Limb (tissue), 2 donors: ENCODE data around the gene SERPINB2.
"Not testable (repeated sequence)": the region's sequence is repeated elsewhere in the genome, so short reads cannot be mapped to it uniquely, and the experiment has no call there.

Source experiments
- DNase-seq, 2 donors: peaks; one replicate each; pipeline ENCODE4 v3.0.0-alpha.2; 2016; ENCODE audit errors: extremely low spot score in 2 of 2

The SERPINB2 gene

GRCh38 chr18:63888470-63889190, 1.1 kb downstream of the SERPINB2 start:
- DNase-seq = no peak

- no peak for DNase-seq
These were observed 2.1 kb downstream of the SERPINB2 start for GRCh38 chr18:63889626-63890025.

GRCh38 chr18:63890237-63890949, 2.9 kb downstream of the SERPINB2 start:
- DNase-seq = no peak

- no peak for DNase-seq
These were observed 3.4 kb downstream of the SERPINB2 start for GRCh38 chr18:63890950-63891304.

- DNase-seq = no peak
These were observed 5.1 kb downstream of the SERPINB2 start for GRCh38 chr18:63892566-63892965.

- DNase-seq = no peak
These were observed 6.7 kb downstream of the SERPINB2 start for GRCh38 chr18:63894106-63894772.

- no peak for DNase-seq
These were observed 7.7 kb downstream of the SERPINB2 start for GRCh38 chr18:63895190-63895589.

- DNase-seq = no peak
These were observed 9.6 kb downstream of the SERPINB2 start for GRCh38 chr18:63897072-63897471.

- DNase-seq = no peak
These were observed 11.7 kb downstream of the SERPINB2 start for GRCh38 chr18:63899206-63899605.

- no peak for DNase-seq
These were observed 16.5 kb downstream of the SERPINB2 start for GRCh38 chr18:63903851-63904570.

GRCh38 chr18:63904694-63905093, 17.2 kb downstream of the SERPINB2 start:
- DNase-seq = no peak

GRCh38 chr18:63905361-63905760, 17.9 kb downstream of the SERPINB2 start:
- no peak for DNase-seq

- no peak for DNase-seq
These were observed 18.6 kb downstream of the SERPINB2 start for GRCh38 chr18:63906056-63906455.

GRCh38 chr18:63907664-63908063, 20.2 kb downstream of the SERPINB2 start, which contains the start of gene SERPINB10:
Gene SERPINB10, plus strand, starts transcription at chr18:63907958. Its CDS starts 7,553 bp downstream, at chr18:63915511.
- DNase-seq = no peak

GRCh38 chr18:63908858-63909257, 21.4 kb downstream of the SERPINB2 start:
- DNase-seq = no peak

- DNase-seq = no peak
These were observed 22.4 kb downstream of the SERPINB2 start for GRCh38 chr18:63909870-63910269.

GRCh38 chr18:63917817-63918216, 30.3 kb downstream of the SERPINB2 start:
- DNase-seq = no peak

GRCh38 chr18:63922049-63922448, 34.5 kb downstream of the SERPINB2 start:
- DNase-seq = no peak

GRCh38 chr18:63924551-63924950, 37.0 kb downstream of the SERPINB2 start:
- no peak for DNase-seq

GRCh38 chr18:63928331-63928730, 40.8 kb downstream of the SERPINB2 start:
- DNase-seq = no peak

- DNase-seq = not testable (repeated sequence)
These were observed 41.9 kb downstream of the SERPINB2 start for GRCh38 chr18:63929369-63929768.
